Measurements from ENCODE around the gene ABITRAM. TPM values are rescaled to one million over a fixed set of nuclear protein-coding genes. Genes with fewer than 3 reads are reported as not detected.

ABITRAM gene
- total RNA-seq, 4 donors from 2014 or later: 7.1 to 28.1 (median 9.5) TPM

DNA sequence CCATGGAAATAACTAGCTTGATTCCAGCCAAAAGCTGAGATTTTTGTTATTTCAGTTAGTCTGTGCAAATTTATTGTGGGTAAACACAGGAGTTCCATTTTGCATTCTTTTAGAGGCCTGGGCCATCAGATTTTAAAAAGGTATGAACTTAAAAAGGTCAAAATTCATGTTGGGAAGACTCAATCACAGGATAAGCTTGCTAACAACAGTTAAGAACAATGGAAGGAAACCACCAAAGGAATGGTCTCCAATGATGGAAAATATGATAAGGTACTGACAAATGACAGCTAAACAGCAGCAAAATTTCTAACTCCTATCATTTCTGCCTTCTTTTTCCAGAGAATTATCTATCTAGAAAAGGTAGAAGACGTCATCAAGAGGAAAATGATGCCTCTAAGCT is 16.0 kb downstream of the ABITRAM start:
- H3K4me1 ChIP-seq: peaks cover 0 to 11% (median 3%) of the 10 kb centered on the region in 3 donors
- no peak for TF ChIP-seq CTCF (IDR thresholded peaks at IDR 0.05)
- TF ChIP-seq EP300 (IDR thresholded peaks at IDR 0.05): no peak
- TF ChIP-seq POLR2A (IDR thresholded peaks at IDR 0.05): no peak
- TF ChIP-seq POLR2AphosphoS5 (IDR thresholded peaks at IDR 0.05): no peak

GRCh38 chr9:108951578-108951977 is 17.4 kb downstream of the ABITRAM start:
- no peak for ATAC-seq
- Histone ChIP-seq H3K27ac (no peak overlapping the region), H3K36me3 (peaks cover 0 to 25% of the 10 kb centered on the region in 2 donors), H3K4me3 (no peak overlapping the region), H3K4me1 (peaks cover 0 to 11% (median 3%) of the 10 kb centered on the region in 3 donors), H3K9me3 (no peaks in the 10 kb centered on the region), H3K27me3 (no peaks in the 10 kb centered on the region)
- TF ChIP-seq EP300 (IDR thresholded peaks at IDR 0.05) (no peak), CTCF (IDR thresholded peaks at IDR 0.05) (no peak), POLR2A (IDR thresholded peaks at IDR 0.05) (no peak), POLR2AphosphoS5 (IDR thresholded peaks at IDR 0.05) (no peak)
- 79 to 89% methylated on average over 2 of the region's 2 CpGs for WGBS, 2 donors (ENCODE audit: low coverage in 1 of 2)

More for the DNA sequence above, 16.0 kb downstream of the ABITRAM start:
- H3K4me3 ChIP-seq: no peak overlapping the region
- whole genome bisulfite sequencing, 2 donors (ENCODE audit: low coverage in 1 of 2): 87 to 89% methylated on average over 1 of the region's 1 CpG
- no peak for ATAC-seq
- H3K27me3 ChIP-seq: no peaks in the 10 kb centered on the region
- no peaks in the 10 kb centered on the region for H3K9me3 ChIP-seq
- H3K27ac ChIP-seq: no peak overlapping the region
- peaks cover 0 to 33% of the 10 kb centered on the region in 2 donors for H3K36me3 ChIP-seq

- no peaks in the 10 kb centered on the region for H3K9me3 ChIP-seq
- H3K4me1 ChIP-seq: peaks cover 0 to 11% (median 3%) of the 10 kb centered on the region in 3 donors
- no peak overlapping the region for H3K4me3 ChIP-seq
- WGBS, 2 donors (ENCODE audit: low coverage in 1 of 2): 0 to 1% methylated on average over 3 of the region's 3 CpGs
- TF ChIP-seq CTCF (IDR thresholded peaks at IDR 0.05) (peak; percentile 47 to 72 (median 63)), POLR2AphosphoS5 (IDR thresholded peaks at IDR 0.05) (peak; percentile 8), POLR2A (IDR thresholded peaks at IDR 0.05) (no peak)
- peak overlapping the region; percentile 29 to 59 (median 53) for H3K27ac ChIP-seq
- H3K36me3 ChIP-seq: peaks cover 0 to 14% of the 10 kb centered on the region in 2 donors
- no peak for ATAC-seq
- H3K27me3 ChIP-seq: no peaks in the 10 kb centered on the region
These were observed 19.9 kb downstream of the ABITRAM start for GRCh38 chr9:108953983-108954574.

DNA sequence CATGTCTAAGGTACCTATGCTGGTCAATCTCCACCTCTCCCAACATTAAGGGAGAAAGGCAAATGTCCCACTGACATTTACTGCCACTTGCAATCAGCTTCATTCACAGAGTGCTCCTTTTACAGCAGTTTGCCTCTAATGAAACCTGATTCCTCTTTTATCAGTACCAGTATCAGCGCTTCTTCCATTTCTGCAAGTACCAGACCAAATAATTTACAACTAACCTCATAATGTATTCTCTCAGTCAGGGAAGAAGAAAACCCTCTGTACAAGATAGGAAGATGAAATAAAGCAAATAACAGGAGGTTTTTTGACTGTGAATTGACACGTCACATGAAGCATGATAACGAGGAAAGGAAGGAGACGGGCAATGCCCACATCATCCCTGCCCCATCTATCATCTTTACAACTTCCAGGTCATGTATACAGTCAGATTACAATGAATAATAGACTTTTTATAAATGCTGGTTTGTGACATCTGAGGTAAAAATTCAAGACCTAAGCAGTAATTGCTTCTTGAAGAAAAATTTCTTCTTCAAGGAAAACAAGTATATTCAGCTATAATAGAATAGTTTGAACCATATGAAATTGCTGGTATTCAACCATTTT is 21.9 kb downstream of the ABITRAM start:
- Histone ChIP-seq H3K9me3 (no peaks in the 10 kb centered on the region), H3K4me3 (no peak overlapping the region), H3K27me3 (no peaks in the 10 kb centered on the region), H3K27ac (no peak overlapping the region), H3K36me3 (peaks cover 0 to 21% of the 10 kb centered on the region in 2 donors), H3K4me1 (peaks cover 0 to 21% (median 3%) of the 10 kb centered on the region in 3 donors)
- TF ChIP-seq CTCF (IDR thresholded peaks at IDR 0.05): no peak
- no peak for ATAC-seq
- WGBS, 2 donors (ENCODE audit: low coverage in 1 of 2): 80 to 90% methylated on average over 3 to 4 of the region's 4 CpGs

DNA sequence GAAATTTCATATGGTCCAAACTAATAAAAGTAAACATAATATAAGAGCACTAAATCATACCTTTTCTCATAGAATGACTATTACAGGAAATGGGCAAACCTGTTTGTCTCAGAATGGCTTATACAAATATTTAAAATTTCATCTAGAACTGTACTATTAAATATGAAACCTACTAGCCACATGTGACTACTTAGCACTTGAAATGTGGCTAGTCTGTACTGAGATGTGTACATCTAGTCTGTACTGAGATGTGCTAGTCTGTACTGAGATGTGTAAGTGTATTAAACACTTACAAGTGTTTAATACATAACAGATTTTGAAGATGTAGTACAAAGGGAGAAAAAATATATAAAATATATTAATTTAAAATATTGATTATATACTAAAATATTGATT is 22.4 kb downstream of the ABITRAM start:
- TF ChIP-seq CTCF (IDR thresholded peaks at IDR 0.05) (no peak), EP300 (IDR thresholded peaks at IDR 0.05) (no peak)
- Histone ChIP-seq H3K27me3 (no peaks in the 10 kb centered on the region), H3K36me3 (peaks cover 0 to 17% of the 10 kb centered on the region in 2 donors), H3K4me3 (no peak overlapping the region), H3K9me3 (no peaks in the 10 kb centered on the region), H3K27ac (no peak overlapping the region), H3K4me1 (peaks cover 0 to 21% (median 3%) of the 10 kb centered on the region in 3 donors)
- no peak for ATAC-seq
